ENCODE results near the gene CPT1B. TPM values are rescaled to one million over a fixed set of nuclear protein-coding genes. Genes with fewer than 3 reads are reported as not detected.

Gene CPT1B
- total and polyA plus RNA-seq, 2 donors (not counting 3 experiments of a cell fraction or from before 2014, with no cell fraction given): 7.1 TPM

DNA sequence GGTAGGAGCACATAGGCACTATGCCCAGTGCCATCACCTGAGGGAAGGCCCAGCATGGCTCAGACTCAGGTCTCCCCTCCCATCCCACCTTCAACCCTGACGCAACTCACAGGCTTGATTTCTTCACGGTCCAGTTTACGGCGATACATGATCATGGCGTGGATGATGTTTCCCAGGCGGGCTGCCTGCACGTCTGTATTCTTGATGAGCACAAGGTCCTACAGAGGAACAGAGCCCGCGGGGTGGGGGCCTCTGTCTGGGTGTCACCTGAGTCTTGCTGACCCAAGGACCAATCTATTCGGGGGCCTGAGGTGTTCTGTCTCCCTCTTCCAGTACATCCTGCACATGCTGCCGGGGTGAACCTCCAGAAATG is 3.9 kb downstream of the CPT1B start:
- H4K20me1 ChIP-seq (replicated peaks; ENCODE audit: control insufficient read depth, extremely low read depth, insufficient read depth, low read length): no peaks in the 10 kb centered on the region
- POLR2A ChIA-PET: no interaction called here
- H3K9ac ChIP-seq (replicated peaks; ENCODE audit: extremely low read depth, insufficient read depth, low read length): no peak overlapping the region
- no peaks in the 10 kb centered on the region for H3K4me1 ChIP-seq (ENCODE audit: control insufficient read depth, extremely low read depth, insufficient read depth, low read length)
- H3K4me3 ChIP-seq (replicated peaks in 1 of 3; ENCODE audit: insufficient read depth in 1 of 3, low read depth in 1 of 3, low read length in 3 of 3): no peak overlapping the region
- no peaks in the 10 kb centered on the region for H3K79me2 ChIP-seq (ENCODE audit: control insufficient read depth, insufficient read depth, low read length)
- TF ChIP-seq POLR2A (IDR thresholded peaks at IDR 0.05; ENCODE audit: low read depth, low read length) (no peak), POLR2AphosphoS5 (IDR thresholded peaks at IDR 0.05; ENCODE audit: insufficient read depth, low read depth, low read length) (no peak)
- no peaks in the 10 kb centered on the region for H3K27me3 ChIP-seq (ENCODE audit: control insufficient read depth in 2 of 2, insufficient read depth in 2 of 2, low read length in 2 of 2)
- no peaks in the 10 kb centered on the region for H3K9me3 ChIP-seq (replicated peaks; ENCODE audit: control insufficient read depth, insufficient read depth, low read length)
- DNase-seq (ENCODE audit: low read depth, low spot score) (no peak), FAIRE-seq (no peak)
- H3K4me2 ChIP-seq (ENCODE audit: insufficient read depth, low read length): no peak overlapping the region
- H3K9me1 ChIP-seq (replicated peaks; ENCODE audit: control insufficient read depth, extremely low read depth, insufficient read depth, low read length): no peaks in the 10 kb centered on the region
- intact Hi-C loops (cut with micrococcal nuclease): no loop called here
- dilution Hi-C loops (cut with MboI; ENCODE audit: extremely low pct_ligation_motif_present, low sequenced_read_pairs): no loop called here
- H2AFZ ChIP-seq (ENCODE audit: low read depth, low read length): no peak overlapping the region
- H3K27ac ChIP-seq (ENCODE audit: insufficient read depth, low read depth, low read length): no peak overlapping the region
- no TSS peak for BruUV-seq (replicated peaks)
- CTCF ChIA-PET: interaction anchor here (1.0 to 5.2 kb wide), 7 partner anchors 9 to 120 kb away, joined by 4 to 91 read pairs (median 8); partner anchors contain the start of gene SYCE3
- peaks cover 0 to 4% of the 10 kb centered on the region in 2 experiments for H3K36me3 ChIP-seq (ENCODE audit: control insufficient read depth in 2 of 2, extremely low read depth in 1 of 2, insufficient read depth in 2 of 2, low read length in 2 of 2)

DNA sequence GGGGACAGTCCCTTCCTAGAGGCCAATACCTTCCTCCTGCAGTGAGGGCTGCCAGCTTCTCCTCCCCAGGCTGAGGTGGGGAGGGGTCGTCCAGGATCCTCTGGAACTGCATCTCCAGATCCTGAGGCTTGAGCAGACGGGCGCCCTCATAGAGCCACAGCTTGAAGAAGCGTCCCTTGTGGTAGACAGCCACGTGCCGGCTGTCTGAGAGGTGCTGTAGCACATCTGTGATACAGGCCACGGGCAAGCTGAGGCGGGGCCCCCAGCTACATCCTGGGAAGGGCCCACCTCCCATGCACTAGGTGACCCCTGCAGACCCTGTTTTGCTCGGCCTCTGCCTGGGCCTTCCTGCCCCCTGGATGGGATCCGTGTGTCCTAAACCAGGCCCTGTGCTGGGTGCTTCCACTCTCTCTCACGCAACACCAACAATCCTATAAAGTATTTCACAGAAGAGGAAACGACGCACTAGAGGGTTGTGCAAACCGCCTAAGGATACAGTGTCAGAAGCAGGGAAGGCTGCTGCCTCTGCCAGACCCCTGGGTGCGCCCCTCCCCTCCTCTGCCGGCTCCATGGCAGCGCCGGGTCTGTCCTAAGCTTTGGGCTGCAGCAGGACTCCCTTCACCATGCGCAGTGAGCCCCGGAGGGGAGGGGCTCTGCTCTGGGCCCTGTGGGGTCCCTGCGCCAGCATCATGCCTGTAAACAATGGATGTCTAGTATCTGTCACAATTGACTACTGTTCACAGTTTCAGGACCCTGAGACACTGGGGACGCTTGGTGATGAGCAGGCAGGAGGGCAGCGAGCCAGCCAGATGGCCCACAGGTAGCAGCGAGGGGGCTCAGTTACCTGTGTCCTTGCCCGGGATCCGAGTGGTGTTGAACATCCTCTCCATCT is 4.5 kb downstream of the CPT1B start:
- Histone ChIP-seq H3K4me3 (replicated peaks in 1 of 3; ENCODE audit: insufficient read depth in 1 of 3, low read depth in 1 of 3, low read length in 3 of 3) (no peak overlapping the region), H3K27ac (ENCODE audit: insufficient read depth, low read depth, low read length) (no peak overlapping the region), H3K9me1 (replicated peaks; ENCODE audit: control insufficient read depth, extremely low read depth, insufficient read depth, low read length) (no peaks in the 10 kb centered on the region), H3K36me3 (ENCODE audit: control insufficient read depth in 2 of 2, extremely low read depth in 1 of 2, insufficient read depth in 2 of 2, low read length in 2 of 2) (no peaks in the 10 kb centered on the region), H3K79me2 (ENCODE audit: control insufficient read depth, insufficient read depth, low read length) (no peaks in the 10 kb centered on the region), H3K4me1 (ENCODE audit: control insufficient read depth, extremely low read depth, insufficient read depth, low read length) (no peaks in the 10 kb centered on the region), H4K20me1 (replicated peaks; ENCODE audit: control insufficient read depth, extremely low read depth, insufficient read depth, low read length) (no peaks in the 10 kb centered on the region), H3K27me3 (ENCODE audit: control insufficient read depth in 2 of 2, insufficient read depth in 2 of 2, low read length in 2 of 2) (no peaks in the 10 kb centered on the region), H3K4me2 (ENCODE audit: insufficient read depth, low read length) (no peak overlapping the region), H3K9me3 (replicated peaks; ENCODE audit: control insufficient read depth, insufficient read depth, low read length) (no peaks in the 10 kb centered on the region), H2AFZ (ENCODE audit: low read depth, low read length) (no peak overlapping the region), H3K9ac (replicated peaks; ENCODE audit: extremely low read depth, insufficient read depth, low read length) (no peak overlapping the region)
- ChIA-PET POLR2A (no interaction called here), CTCF (interaction anchor here (1.0 to 5.2 kb wide), 6 partner anchors 11 to 118 kb away, joined by 5 to 91 read pairs (median 8); partner anchors contain the start of gene SYCE3)
- no TSS peak for BruUV-seq (replicated peaks)
- dilution Hi-C loops (cut with MboI; ENCODE audit: extremely low pct_ligation_motif_present, low sequenced_read_pairs) (no loop called here), intact Hi-C loops (cut with micrococcal nuclease) (no loop called here)
- no peak for FAIRE-seq
- DNase-seq (ENCODE audit: low read depth, low spot score): no peak
- no peak for TF ChIP-seq FOS (IDR thresholded peaks at IDR 0.05; ENCODE audit: borderline replicate concordance, insufficient read depth, low read length)
- TF ChIP-seq, protein P1, sequence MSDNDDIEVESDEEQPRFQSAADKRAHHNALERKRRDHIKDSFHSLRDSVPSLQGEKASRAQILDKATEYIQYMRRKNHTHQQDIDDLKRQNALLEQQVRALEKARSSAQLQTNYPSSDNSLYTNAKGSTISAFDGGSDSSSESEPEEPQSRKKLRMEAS (IDR thresholded peaks at IDR 0.05; ENCODE audit: insufficient read depth, insufficient read length): no peak
- no peak for TF ChIP-seq GATA2 (IDR thresholded peaks at IDR 0.05; ENCODE audit: insufficient read depth, insufficient read length, low read depth, low read length)
- TF ChIP-seq EZH2 (IDR thresholded peaks at IDR 0.05; ENCODE audit: borderline replicate concordance, low read depth, low read length, severe bottlenecking): no peak
- no peak for TF ChIP-seq POLR2AphosphoS5 (IDR thresholded peaks at IDR 0.05; ENCODE audit: insufficient read depth, low read depth, low read length)
- no peak for TF ChIP-seq JUN (IDR thresholded peaks at IDR 0.05; ENCODE audit: borderline replicate concordance, insufficient read depth, insufficient read length, low read depth)
- no peak for TF ChIP-seq MYC (IDR thresholded peaks at IDR 0.05; ENCODE audit: low read depth, low read length)
- no peak for TF ChIP-seq POLR2A (IDR thresholded peaks at IDR 0.05; ENCODE audit: low read depth, low read length)
- TF ChIP-seq, protein P2, sequence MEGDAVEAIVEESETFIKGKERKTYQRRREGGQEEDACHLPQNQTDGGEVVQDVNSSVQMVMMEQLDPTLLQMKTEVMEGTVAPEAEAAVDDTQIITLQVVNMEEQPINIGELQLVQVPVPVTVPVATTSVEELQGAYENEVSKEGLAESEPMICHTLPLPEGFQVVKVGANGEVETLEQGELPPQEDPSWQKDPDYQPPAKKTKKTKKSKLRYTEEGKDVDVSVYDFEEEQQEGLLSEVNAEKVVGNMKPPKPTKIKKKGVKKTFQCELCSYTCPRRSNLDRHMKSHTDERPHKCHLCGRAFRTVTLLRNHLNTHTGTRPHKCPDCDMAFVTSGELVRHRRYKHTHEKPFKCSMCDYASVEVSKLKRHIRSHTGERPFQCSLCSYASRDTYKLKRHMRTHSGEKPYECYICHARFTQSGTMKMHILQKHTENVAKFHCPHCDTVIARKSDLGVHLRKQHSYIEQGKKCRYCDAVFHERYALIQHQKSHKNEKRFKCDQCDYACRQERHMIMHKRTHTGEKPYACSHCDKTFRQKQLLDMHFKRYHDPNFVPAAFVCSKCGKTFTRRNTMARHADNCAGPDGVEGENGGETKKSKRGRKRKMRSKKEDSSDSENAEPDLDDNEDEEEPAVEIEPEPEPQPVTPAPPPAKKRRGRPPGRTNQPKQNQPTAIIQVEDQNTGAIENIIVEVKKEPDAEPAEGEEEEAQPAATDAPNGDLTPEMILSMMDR (IDR thresholded peaks at IDR 0.05; ENCODE audit: extremely low read depth in 1 of 2, insufficient read depth in 1 of 2, low read depth in 1 of 2, low read length in 2 of 2): no peak

All from endothelial cell of umbilical vein (primary cell).